Activated T-cell treated with anti-CD3 and anti-CD28 coated beads for 48 hours (primary cell): ENCODE data around the gene DGKZ.

Experiments
- DNase-seq: peaks from one replicate; pipeline ENCODE4 v3.0.0-alpha.2; 2020; ENCODE audit warnings: low read depth

The DGKZ gene

GRCh38 chr11:46347637-46348311 is 511 bp downstream of the DGKZ start:
- DNase-seq, result no peak

GRCh38 chr11:46348566-46349401 is 1.5 kb downstream of the DGKZ start:
- DNase-seq, result no peak

- DNase-seq, result no peak
Observed at GRCh38 chr11:46350695-46351094, 3.4 kb downstream of the DGKZ start.

- DNase-seq, result no peak
Observed at GRCh38 chr11:46351148-46351547, 3.9 kb downstream of the DGKZ start.

GRCh38 chr11:46351606-46352005 is 4.3 kb downstream of the DGKZ start:
- no peak for DNase-seq

- peak; percentile 67 for DNase-seq
Observed at GRCh38 chr11:46352063-46352841, 5.0 kb downstream of the DGKZ start.

- peak; percentile 53 for DNase-seq
Observed at GRCh38 chr11:46353698-46354097, 6.4 kb downstream of the DGKZ start.

- no peak for DNase-seq
Observed at GRCh38 chr11:46356924-46357482, 9.7 kb downstream of the DGKZ start.

GRCh38 chr11:46357483-46357936 is 10.2 kb downstream of the DGKZ start:
- DNase-seq, result no peak

GRCh38 chr11:46359953-46360352 is 12.7 kb downstream of the DGKZ start:
- DNase-seq, result no peak

GRCh38 chr11:46360878-46361277 is 13.6 kb downstream of the DGKZ start:
- DNase-seq, result no peak

- DNase-seq, result no peak
Observed at GRCh38 chr11:46361283-46362155, 14.3 kb downstream of the DGKZ start.

- DNase-seq, result no peak
Observed at GRCh38 chr11:46362156-46363030, 15.1 kb downstream of the DGKZ start.

- no peak for DNase-seq
Observed at GRCh38 chr11:46363031-46363407, 15.8 kb downstream of the DGKZ start.

GRCh38 chr11:46363455-46364005 is 16.3 kb downstream of the DGKZ start:
- no peak for DNase-seq

GRCh38 chr11:46364056-46364455 is 16.8 kb downstream of the DGKZ start:
- no peak for DNase-seq

GRCh38 chr11:46364791-46365190 is 17.5 kb downstream of the DGKZ start:
- DNase-seq, result no peak

GRCh38 chr11:46366260-46366659 is 19.0 kb downstream of the DGKZ start:
- DNase-seq, result no peak

GRCh38 chr11:46366661-46367161 is 19.4 kb downstream of the DGKZ start:
- DNase-seq, result no peak
